Neuronal stem cell (in vitro differentiated cells): Measurements from ENCODE around the gene USP17L24.
"Not testable (repeated sequence)": the region's sequence is repeated elsewhere in the genome, so short reads cannot be mapped to it uniquely, and the experiment has no call there.

Experiments used
- DNase-seq: peaks from one replicate; pipeline ENCODE4 v3.0.0-alpha.2; 2013; ENCODE audit warnings: low spot score
- H2AFZ ChIP-seq: one replicate; pipeline ENCODE4 v1.6.1; 2013; ENCODE audit warnings: mild to moderate bottlenecking, low read length, inconsistent platforms
- H2AK5ac ChIP-seq: 2 replicates; pipeline ENCODE4 v1.6.1; 2013; ENCODE audit warnings: low read depth, mild to moderate bottlenecking, inconsistent platforms, low read length, moderate library complexity, mixed read lengths
- H2BK120ac ChIP-seq: 2 replicates; pipeline ENCODE4 v1.6.1; 2013; ENCODE audit warnings: low read depth, mild to moderate bottlenecking, inconsistent platforms, low read length, moderate library complexity, mixed read lengths
- H2BK12ac ChIP-seq: one replicate; pipeline ENCODE4 v1.6.1; 2013; ENCODE audit warnings: low read length, inconsistent platforms
- H2BK15ac ChIP-seq: 2 replicates; pipeline ENCODE4 v1.6.1; 2013; ENCODE audit warnings: mild to moderate bottlenecking, low read length, inconsistent platforms, mixed read lengths
- H2BK5ac ChIP-seq: one replicate; pipeline ENCODE4 v1.6.1; 2013; ENCODE audit warnings: inconsistent platforms, mild to moderate bottlenecking, low read length, moderate library complexity
- H3K14ac ChIP-seq: one replicate; pipeline ENCODE4 v1.6.1; 2013; ENCODE audit warnings: low read length, inconsistent platforms
- H3K18ac ChIP-seq: 2 replicates; pipeline ENCODE4 v1.6.1; 2013; ENCODE audit warnings: low read length, inconsistent platforms
- H3K23ac ChIP-seq: 2 replicates; pipeline ENCODE4 v1.6.1; 2013; ENCODE audit warnings: low read depth, mild to moderate bottlenecking, mixed read lengths, low read length, inconsistent platforms; ENCODE audit not compliant: poor library complexity
- H3K27ac ChIP-seq: replicated peaks from 3 replicates; pipeline ENCODE4 v1.5.1; 2013; ENCODE audit warnings: low read length, inconsistent platforms
- H3K27me3 ChIP-seq, 3 experiments: 2 replicates each; pipeline ENCODE4 v1.6.1; 2013; ENCODE audit warnings: low read length in 3 of 3, mild to moderate bottlenecking in 2 of 3, inconsistent platforms in 1 of 3, low read depth in 1 of 3, mixed read lengths in 1 of 3, moderate library complexity in 1 of 3; ENCODE audit not compliant: control insufficient read depth in 3 of 3, insufficient read depth in 3 of 3
- H3K36me3 ChIP-seq, 2 donors: replicated peaks in 1 of 2; 2 replicates each; pipeline ENCODE4 v1.6.1; 2013; ENCODE audit warnings: low read length in 2 of 2; ENCODE audit not compliant: control insufficient read depth in 2 of 2, insufficient read depth in 2 of 2
- H3K4ac ChIP-seq: 2 replicates; pipeline ENCODE4 v1.6.1; 2013; ENCODE audit warnings: inconsistent platforms, mild to moderate bottlenecking, low read length, moderate library complexity
- H3K4me1 ChIP-seq, 2 donors: 1 replicate in 1 of 2; 2 replicates in 1 of 2; pipeline ENCODE4 v1.6.1; 2013; ENCODE audit warnings: low read length in 2 of 2, low read depth in 1 of 2; ENCODE audit not compliant: control insufficient read depth in 2 of 2, insufficient read depth in 1 of 2
- H3K4me2 ChIP-seq: one replicate; pipeline ENCODE4 v1.6.1; 2013; ENCODE audit warnings: mild to moderate bottlenecking, low read length, inconsistent platforms; ENCODE audit not compliant: insufficient read depth, poor library complexity, severe bottlenecking
- H3K4me3 ChIP-seq, 2 donors: 2 replicates each; pipeline ENCODE4 v1.5.1; 2013; ENCODE audit warnings: low read length in 2 of 2, mild to moderate bottlenecking in 2 of 2, inconsistent platforms in 1 of 2, moderate library complexity in 1 of 2
- H3K79me1 ChIP-seq: one replicate; pipeline ENCODE4 v1.6.1; 2013; ENCODE audit warnings: low read depth, mild to moderate bottlenecking, inconsistent platforms, low read length, moderate library complexity
- H3K9ac ChIP-seq: one replicate; pipeline ENCODE4 v1.6.1; 2013; ENCODE audit warnings: mild to moderate bottlenecking, low read depth, low read length, inconsistent platforms; ENCODE audit not compliant: poor library complexity
- H3K9me3 ChIP-seq, 2 donors: replicated peaks in 1 of 2; 2 replicates each; pipeline versions ENCODE3 to v1.6.1; 2013; ENCODE audit warnings: low read length in 2 of 2, mild to moderate bottlenecking in 2 of 2, inconsistent platforms in 1 of 2, low read depth in 1 of 2, mixed read lengths in 1 of 2, moderate library complexity in 1 of 2; ENCODE audit not compliant: control insufficient read depth in 2 of 2, insufficient read depth in 1 of 2
- H4K8ac ChIP-seq: one replicate; pipeline ENCODE4 v1.6.1; 2013; ENCODE audit warnings: low read depth, mild to moderate bottlenecking, inconsistent platforms, low read length, moderate library complexity
- H4K91ac ChIP-seq: one replicate; pipeline ENCODE4 v1.6.1; 2013; ENCODE audit warnings: low read length, low read depth, mild to moderate bottlenecking, inconsistent platforms; ENCODE audit not compliant: poor library complexity
- WGBS, 2 donors: extraction: QIAGEN DNeasy Blood & Tissue Kit; methylation state at CpG; one replicate each; pipeline ENCODE4 v1.1.7; 2013; ENCODE audit warnings: missing lambda C conversion rate in 2 of 2, mixed read lengths in 1 of 2; ENCODE audit not compliant: insufficient read length in 2 of 2, insufficient replicate concordance in 1 of 2; ENCODE audit errors: extremely low coverage in 2 of 2; 5-methylcytosine and 5-hydroxymethylcytosine counted together

The USP17L24 gene

DNA sequence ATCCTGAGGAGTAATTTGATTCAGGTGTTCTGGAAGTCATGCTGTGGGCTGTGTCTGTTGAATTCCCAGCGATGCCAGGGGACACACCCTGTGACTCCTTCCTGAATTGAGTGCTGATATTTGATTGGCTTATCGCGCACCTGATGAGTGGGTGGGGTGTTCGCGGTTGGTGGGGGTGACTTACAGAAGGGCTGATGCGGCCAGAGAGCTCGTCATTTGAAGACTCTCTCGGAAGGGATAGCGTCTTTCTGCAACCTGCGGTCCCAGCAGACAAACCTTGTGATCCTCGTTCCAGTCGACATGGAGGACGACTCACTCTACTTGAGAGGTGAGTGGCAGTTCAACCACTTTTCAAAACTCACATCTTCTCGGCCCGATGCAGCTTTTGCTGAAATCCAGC, 14.1 kb downstream of the USP17L24 start, which contains the start of gene USP17L5:
Gene USP17L5 (plus strand): TSS at position 301 of the 400 bp plus-strand sequence. CDS start 0 bp downstream, at position 301.
- not testable (repeated sequence) for H3K79me1 ChIP-seq, H2AK5ac ChIP-seq, H3K4me1 ChIP-seq, H2BK12ac ChIP-seq, H3K18ac ChIP-seq, H2BK120ac ChIP-seq, H2AFZ ChIP-seq, H3K4me2 ChIP-seq, H3K9me3 ChIP-seq, H3K36me3 ChIP-seq, H3K27me3 ChIP-seq, H4K91ac ChIP-seq, H2BK15ac ChIP-seq, H3K23ac ChIP-seq, H2BK5ac ChIP-seq, H3K4me3 ChIP-seq, H3K9ac ChIP-seq, H3K27ac ChIP-seq, H4K8ac ChIP-seq, H3K14ac ChIP-seq, H3K4ac ChIP-seq, DNase-seq
- no CpG with 5 or more reads among the region's 15 CpGs for WGBS, 2 donors

DNA sequence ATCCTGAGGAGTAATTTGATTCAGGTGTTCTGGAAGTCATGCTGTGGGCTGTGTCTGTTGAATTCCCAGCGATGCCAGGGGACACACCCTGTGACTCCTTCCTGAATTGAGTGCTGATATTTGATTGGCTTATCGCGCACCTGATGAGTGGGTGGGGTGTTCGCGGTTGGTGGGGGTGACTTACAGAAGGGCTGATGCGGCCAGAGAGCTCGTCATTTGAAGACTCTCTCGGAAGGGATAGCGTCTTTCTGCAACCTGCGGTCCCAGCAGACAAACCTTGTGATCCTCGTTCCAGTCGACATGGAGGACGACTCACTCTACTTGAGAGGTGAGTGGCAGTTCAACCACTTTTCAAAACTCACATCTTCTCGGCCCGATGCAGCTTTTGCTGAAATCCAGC, 18.9 kb downstream of the USP17L24 start, which contains the start of gene USP17L27:
Gene USP17L27 (plus strand): TSS at position 301 of the 400 bp plus-strand sequence. CDS start 0 bp downstream, at position 301.
- H3K79me1 ChIP-seq, H2BK120ac ChIP-seq, H4K91ac ChIP-seq, H3K4me2 ChIP-seq, H2BK15ac ChIP-seq, H3K9me3 ChIP-seq, H3K4me3 ChIP-seq, DNase-seq, H3K23ac ChIP-seq, H3K27ac ChIP-seq, H3K18ac ChIP-seq, H2BK5ac ChIP-seq, H3K27me3 ChIP-seq, H2AFZ ChIP-seq, H4K8ac ChIP-seq, H3K4me1 ChIP-seq, H3K36me3 ChIP-seq, H3K4ac ChIP-seq, H2AK5ac ChIP-seq, H2BK12ac ChIP-seq, H3K14ac ChIP-seq, H3K9ac ChIP-seq: not testable (repeated sequence)
- no CpG with 5 or more reads among the region's 15 CpGs for WGBS, 2 donors

DNA sequence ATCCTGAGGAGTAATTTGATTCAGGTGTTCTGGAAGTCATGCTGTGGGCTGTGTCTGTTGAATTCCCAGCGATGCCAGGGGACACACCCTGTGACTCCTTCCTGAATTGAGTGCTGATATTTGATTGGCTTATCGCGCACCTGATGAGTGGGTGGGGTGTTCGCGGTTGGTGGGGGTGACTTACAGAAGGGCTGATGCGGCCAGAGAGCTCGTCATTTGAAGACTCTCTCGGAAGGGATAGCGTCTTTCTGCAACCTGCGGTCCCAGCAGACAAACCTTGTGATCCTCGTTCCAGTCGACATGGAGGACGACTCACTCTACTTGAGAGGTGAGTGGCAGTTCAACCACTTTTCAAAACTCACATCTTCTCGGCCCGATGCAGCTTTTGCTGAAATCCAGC, 23.6 kb downstream of the USP17L24 start, which contains the start of gene USP17L28:
Gene USP17L28 (plus strand): TSS at position 301 of the 400 bp plus-strand sequence. CDS start 0 bp downstream, at position 301.
- H3K27ac ChIP-seq, H3K27me3 ChIP-seq, H2AK5ac ChIP-seq, H3K23ac ChIP-seq, H3K4me2 ChIP-seq, H2BK120ac ChIP-seq, H3K9me3 ChIP-seq, H3K18ac ChIP-seq, H3K4me3 ChIP-seq, H4K8ac ChIP-seq, H4K91ac ChIP-seq, H2BK15ac ChIP-seq, H3K14ac ChIP-seq, H3K79me1 ChIP-seq, H3K36me3 ChIP-seq, H2BK5ac ChIP-seq, H2BK12ac ChIP-seq, H2AFZ ChIP-seq, H3K4ac ChIP-seq, H3K4me1 ChIP-seq, DNase-seq, H3K9ac ChIP-seq: not testable (repeated sequence)
- no CpG with 5 or more reads among the region's 15 CpGs for WGBS, 2 donors

DNA sequence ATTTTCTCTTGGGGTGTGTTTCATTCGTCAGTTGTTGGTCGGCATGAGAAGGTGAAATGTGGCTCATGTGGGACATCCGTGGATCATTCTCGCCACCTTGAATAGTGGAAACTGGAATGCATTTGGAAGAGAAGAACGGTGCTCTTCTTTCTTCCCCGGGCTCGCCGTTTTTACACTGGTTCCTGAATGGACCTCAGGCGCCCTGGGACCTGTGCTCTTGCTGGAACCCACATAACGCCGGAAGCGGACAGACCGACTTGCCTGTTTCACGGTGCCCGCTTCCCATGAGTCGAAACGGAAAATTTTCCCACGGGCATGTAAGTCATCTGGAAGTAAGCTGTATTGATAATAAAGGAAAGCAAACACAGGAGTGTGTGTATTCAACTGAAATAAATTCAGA, 25.9 kb downstream of the USP17L24 start:
- DNase-seq, H4K8ac ChIP-seq, H2AFZ ChIP-seq, H3K9ac ChIP-seq, H3K4me3 ChIP-seq, H2AK5ac ChIP-seq, H3K4me1 ChIP-seq, H3K36me3 ChIP-seq, H3K18ac ChIP-seq, H3K4ac ChIP-seq, H2BK120ac ChIP-seq, H2BK5ac ChIP-seq, H3K14ac ChIP-seq, H3K27me3 ChIP-seq, H2BK15ac ChIP-seq, H3K4me2 ChIP-seq, H3K79me1 ChIP-seq, H2BK12ac ChIP-seq, H4K91ac ChIP-seq, H3K23ac ChIP-seq, H3K9me3 ChIP-seq, H3K27ac ChIP-seq: not testable (repeated sequence)
- WGBS, 2 donors: no CpG with 5 or more reads among the region's 18 CpGs
